Astrocyte of the cerebellum (primary cell): Measurements from ENCODE around the gene CXCR4.

Experiments
- DNase-seq: peaks from one replicate; pipeline ENCODE4 v3.0.0-alpha.2; 2011; ENCODE audit warnings: low read depth
- H3K4me3 ChIP-seq: 2 replicates; pipeline ENCODE4 v1.5.1; 2011; ENCODE audit warnings: mild to moderate bottlenecking, low read depth, low read length, moderate library complexity
- in situ Hi-C: cut with HindIII; loops from 2 replicates; pipeline ENCODE4 v1.10.0; 2017; ENCODE audit warnings: low sequenced_read_pairs
- TF ChIP-seq, protein P1 (sequence below): IDR thresholded peaks from 2 replicates; pipeline ENCODE4 v1.5.1; 2012; ENCODE audit warnings: low read length, low read depth, moderate library complexity, mild to moderate bottlenecking; ENCODE audit errors: missing control alignments

Gene CXCR4

DNA sequence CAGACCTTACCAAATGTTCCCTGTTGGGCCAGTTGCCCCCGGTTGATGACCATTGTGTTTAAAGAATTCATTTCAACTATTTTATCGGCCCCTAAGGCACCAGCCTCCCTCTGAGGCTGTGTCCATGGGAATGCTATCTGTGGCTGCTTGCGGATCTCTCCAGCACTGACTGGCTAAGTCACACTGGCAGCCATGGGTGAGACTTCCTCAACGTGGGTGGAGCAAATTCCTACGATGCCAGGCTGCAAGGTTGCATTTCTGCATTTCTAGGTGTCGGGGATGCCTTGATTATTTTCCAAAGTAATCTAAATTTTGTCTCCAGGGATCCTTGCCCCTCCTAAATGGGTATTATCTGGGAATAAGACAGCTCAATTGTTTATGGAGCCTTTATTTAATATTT, 6.2 kb downstream of the CXCR4 start:
- DNase-seq = no peak
- in situ Hi-C loops = no loop called here
- no peak overlapping the region for H3K4me3 ChIP-seq
- TF ChIP-seq, protein P1, sequence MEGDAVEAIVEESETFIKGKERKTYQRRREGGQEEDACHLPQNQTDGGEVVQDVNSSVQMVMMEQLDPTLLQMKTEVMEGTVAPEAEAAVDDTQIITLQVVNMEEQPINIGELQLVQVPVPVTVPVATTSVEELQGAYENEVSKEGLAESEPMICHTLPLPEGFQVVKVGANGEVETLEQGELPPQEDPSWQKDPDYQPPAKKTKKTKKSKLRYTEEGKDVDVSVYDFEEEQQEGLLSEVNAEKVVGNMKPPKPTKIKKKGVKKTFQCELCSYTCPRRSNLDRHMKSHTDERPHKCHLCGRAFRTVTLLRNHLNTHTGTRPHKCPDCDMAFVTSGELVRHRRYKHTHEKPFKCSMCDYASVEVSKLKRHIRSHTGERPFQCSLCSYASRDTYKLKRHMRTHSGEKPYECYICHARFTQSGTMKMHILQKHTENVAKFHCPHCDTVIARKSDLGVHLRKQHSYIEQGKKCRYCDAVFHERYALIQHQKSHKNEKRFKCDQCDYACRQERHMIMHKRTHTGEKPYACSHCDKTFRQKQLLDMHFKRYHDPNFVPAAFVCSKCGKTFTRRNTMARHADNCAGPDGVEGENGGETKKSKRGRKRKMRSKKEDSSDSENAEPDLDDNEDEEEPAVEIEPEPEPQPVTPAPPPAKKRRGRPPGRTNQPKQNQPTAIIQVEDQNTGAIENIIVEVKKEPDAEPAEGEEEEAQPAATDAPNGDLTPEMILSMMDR = no peak

DNA sequence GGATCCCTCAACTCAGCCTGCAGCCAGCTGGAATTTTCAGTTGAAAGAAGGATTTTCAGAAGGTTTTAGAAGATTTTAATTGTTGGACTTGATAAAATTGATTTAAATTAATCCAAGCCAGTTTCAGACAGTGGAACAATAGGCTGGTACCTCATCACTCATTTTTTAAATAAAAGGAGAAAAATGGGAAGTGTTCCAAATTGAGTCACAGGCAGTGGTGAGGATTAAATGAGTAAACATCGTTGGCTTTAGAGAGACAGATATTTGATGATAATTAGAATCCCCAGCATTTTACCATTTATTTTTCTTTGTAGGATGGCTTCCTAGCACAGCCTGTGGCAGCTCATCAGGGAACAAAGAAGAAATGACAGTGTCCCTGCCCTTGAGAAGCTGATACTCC, 7.4 kb downstream of the CXCR4 start:
- H3K4me3 ChIP-seq = no peak overlapping the region
- no peak for DNase-seq
- in situ Hi-C loops = no loop called here
- TF ChIP-seq, protein P1 = no peak

DNA sequence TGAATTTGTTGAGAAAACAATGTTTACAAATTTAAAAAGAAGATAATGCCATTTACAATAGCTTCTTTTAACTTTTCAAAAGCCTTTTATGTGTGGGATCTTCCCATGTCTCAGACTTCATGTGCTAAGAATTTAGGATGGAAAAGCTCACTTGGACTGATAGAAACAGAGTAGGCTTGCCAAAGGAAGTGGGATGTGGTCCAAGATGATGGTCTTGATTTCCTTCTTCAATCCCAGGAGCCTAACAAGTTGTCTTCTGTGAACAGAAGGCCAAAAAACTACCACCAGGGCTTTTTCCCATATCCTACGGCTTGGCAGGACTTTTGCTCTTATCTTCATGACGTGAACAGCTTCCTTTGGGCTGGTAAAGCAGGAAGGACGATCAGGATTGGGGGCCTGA, 9.5 kb downstream of the CXCR4 start:
- DNase-seq = no peak
- in situ Hi-C loops = no loop called here
- no peak overlapping the region for H3K4me3 ChIP-seq
- TF ChIP-seq, protein P1 = no peak

DNA sequence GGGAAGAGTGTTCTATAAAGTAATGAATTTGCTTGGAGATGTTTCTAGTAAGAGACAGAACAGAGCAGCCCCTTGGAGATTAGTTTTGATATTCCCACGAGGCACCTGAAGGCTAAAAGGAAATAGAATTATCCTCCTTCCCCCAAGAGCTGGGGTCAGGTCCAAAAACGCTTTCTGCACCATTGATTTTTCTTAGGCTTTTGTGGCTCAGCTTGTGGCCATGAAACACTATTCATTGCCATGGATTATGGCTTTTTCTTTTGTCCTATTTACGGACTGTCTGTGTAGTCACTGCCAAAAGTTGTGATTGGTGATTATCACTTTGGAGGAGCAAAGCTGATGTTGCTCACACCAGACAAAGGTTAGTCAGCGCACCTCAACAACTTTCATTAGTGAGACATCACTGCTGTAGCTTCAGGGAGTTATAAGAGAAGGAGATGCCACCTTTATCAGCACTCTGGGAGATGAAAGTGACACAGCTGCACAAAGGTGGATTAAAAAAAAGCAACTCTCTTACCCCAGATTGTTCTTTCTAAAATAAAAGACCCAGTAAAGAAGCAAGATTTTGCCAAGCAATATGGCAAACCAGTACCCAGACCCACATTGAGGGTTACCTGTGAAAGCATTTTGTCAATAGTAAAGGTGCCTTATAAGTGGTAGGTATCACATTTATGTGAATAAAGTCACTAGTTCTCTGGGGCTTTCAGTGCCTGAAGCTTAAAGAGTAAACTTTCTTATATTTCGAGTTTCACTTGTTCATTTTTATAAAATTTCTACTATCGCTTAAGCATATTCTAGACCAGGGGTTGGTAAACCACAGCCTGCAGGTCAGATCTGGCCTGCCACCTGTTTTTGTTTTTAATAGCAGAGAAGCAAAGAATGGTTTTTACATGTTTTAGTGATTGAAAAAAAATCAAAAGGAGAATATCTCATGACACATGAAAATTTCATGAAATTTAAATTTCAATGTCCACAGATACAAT, 10.6 kb downstream of the CXCR4 start:
- no peak for DNase-seq
- TF ChIP-seq, protein P1 = no peak
- no peak overlapping the region for H3K4me3 ChIP-seq
- in situ Hi-C loops = no loop called here

DNA sequence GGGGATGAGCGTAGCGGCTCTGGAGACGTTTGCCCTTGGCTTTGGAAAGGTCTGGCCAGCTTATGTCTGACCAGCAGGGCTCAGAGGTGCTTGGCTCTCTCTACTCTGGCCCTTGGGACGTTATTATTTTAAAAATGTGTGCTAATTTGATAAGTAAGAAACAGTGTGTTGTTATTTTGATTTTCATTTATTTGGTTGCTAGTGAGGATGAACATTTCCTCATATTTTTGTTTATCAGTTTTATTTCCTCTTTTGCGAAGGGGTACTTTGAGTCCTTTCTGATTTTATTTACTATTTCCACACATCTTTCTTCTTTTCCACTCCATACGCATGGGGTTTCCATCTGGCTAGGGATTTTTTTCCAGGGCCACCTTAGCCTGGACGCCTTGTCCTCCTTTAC, 11.4 kb downstream of the CXCR4 start:
- TF ChIP-seq, protein P1 = no peak

DNA sequence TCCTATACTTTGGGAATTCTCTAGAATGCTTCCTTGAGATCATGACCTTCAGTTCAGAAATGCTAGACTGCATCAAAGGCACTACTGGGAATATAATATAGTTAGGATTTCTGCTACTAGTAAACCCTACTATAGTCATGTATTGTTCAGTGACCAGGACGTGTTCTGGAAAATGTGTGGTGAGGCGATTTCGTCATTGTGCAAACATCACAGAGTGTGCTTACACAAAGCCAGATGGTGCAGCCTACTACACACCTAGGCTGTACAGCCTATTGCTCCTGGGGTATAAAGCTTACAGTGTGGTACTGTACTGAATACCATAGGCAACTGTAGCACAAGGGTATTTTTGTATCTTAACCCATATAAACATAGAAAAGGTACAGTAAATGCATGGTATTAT, 13.0 kb downstream of the CXCR4 start:
- H3K4me3 ChIP-seq = no peak overlapping the region
- DNase-seq = no peak
- in situ Hi-C loops = no loop called here
- TF ChIP-seq, protein P1 = no peak

More for the DNA sequence above, 11.4 kb downstream of the CXCR4 start:
- no peak for DNase-seq
- H3K4me3 ChIP-seq = no peak overlapping the region
- in situ Hi-C loops = no loop called here
